GM12873 (cell line): ENCODE measurements around the gene NCOA3.

Experiments used
- CTCF ChIP-seq: IDR thresholded peaks from 2 replicates; pipeline ENCODE4 v1.5.1; 2012; ENCODE audit warnings: low read depth, mild to moderate bottlenecking, moderate library complexity, low read length, control low read depth; ENCODE audit not compliant: insufficient read depth; ENCODE audit errors: missing control alignments

Gene NCOA3

GRCh38 chr20:47610247-47610944, 108.7 kb downstream of the NCOA3 start:
- TF ChIP-seq CTCF: no peak

GRCh38 chr20:47610945-47611250, 109.2 kb downstream of the NCOA3 start:
- no peak for TF ChIP-seq CTCF

DNA sequence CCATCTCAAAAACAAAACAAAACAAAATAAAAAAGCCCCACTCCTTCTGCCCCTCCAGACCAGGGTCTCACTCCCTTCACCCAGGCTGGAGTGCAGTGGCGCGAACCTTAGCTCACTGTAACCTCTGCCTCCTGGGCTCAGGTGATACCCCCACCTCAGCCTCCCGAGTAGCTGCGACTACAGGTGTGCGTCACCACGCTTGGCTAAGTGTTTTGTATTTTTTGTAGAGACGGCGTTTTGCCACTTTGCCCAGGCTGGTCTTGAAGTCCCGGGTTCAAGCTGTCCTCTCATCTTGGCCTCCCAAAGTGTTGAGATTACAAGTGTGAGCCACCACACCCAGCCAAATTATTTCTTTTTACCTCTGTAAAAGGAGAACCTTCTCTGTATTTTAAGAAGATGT, 110.1 kb downstream of the NCOA3 start:
- no peak for TF ChIP-seq CTCF

DNA sequence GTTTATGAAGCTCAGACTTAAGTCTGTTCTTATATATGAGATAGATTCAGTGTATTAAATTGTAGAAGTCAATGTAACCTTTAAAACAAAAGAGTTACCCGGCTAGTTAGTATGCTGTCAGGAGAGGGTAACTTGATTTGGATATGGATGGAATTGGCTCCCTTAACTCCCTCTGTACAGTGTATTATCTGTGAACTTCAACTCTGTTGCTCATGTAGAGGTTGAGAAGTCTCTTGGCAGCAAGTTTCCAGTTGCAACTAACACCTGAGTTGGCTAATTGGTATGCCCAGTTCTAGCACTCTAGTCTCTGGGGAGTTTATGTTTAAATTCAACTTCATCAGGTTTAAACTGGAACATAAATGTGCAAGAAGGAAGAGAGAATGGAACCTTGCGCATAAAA, 111.0 kb downstream of the NCOA3 start:
- TF ChIP-seq CTCF: no peak

DNA sequence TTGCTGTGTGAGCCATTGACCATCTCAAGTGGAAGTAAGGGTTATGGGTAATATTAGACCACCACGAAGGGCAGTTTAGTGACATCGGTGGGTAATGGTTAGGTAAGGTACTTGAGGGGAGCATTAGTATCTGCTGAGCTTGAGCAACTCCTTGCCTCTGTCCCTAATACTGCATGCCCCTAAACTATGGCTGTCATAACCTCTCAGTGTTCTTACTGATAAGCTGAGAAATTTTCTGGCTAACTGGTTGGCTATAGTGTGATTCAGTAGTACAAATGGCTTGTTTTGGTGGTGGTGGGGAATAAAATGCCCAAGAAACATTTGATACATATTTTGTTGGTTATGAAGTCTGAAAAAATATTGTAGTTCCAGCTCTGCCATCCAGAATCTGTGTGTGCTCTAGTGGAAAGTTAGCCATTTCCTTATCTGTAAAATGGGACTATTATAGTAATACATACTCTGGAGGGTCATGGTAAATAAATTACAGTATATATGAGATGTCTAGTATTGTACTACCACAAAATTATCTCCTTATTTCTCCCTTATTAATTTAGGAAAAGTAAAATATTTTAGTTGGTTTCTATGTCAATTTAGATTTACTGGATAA, 113.1 kb downstream of the NCOA3 start:
- no peak for TF ChIP-seq CTCF

GRCh38 chr20:47618479-47618878, 116.8 kb downstream of the NCOA3 start:
- no peak for TF ChIP-seq CTCF

DNA sequence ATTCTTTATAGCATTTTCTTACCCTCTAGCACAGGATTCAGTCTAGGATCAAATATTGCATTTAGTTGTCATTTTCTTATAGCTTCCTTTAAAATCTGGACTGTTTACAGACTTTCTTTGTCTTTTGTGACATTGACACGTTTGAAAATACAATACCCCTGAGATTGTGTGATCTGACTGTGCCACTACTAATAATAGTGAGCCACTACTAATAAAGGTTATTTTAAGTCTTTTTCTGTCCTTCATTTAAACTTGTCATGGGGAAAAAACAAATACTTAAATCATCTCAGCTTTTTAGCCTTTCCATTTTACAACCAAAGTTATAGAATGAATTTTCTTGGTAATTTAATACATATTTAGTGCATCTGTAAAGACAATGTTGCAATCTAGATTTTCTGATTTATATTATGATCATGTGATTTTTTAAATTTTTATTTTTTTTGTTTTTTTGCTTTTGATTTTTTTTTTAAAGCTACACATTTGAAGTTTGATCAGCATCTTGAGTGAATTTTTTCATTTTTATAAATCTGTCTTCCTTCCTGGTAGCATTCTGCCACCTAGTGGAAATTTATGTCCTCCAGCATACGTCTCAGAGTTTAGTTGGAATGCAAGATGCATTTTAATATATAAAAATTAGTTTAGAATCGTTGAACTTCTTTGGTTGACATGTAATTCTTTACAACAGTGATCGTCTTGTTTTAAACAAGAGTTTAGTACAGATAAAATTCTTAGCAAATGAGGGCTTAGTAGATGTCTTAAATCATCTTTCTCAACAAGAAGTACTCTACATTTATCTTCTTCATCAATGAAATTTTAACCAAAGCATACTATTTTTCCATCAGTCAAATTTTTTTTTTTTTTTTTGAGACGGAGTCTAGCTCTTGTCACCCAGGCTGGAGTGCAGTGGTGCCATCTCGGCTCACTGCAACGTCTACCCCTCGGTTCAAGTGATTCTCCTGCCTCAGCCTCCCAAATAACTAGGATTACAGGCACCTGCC, 119.4 kb downstream of the NCOA3 start:
- TF ChIP-seq CTCF: peak; percentile 48
